Panc1 (cell line): ENCODE measurements around the gene IFT122. TPM values are rescaled to one million over a fixed set of nuclear protein-coding genes. Genes with fewer than 3 reads are reported as not detected.

ENCODE experiments used
- ATAC-seq: fragments of 200-7000 bp; cut with Tn5 transposase; 2 replicates; pipeline ENCODE4 v1.9.1; 2020; ENCODE audit warnings: mild to moderate bottlenecking, moderate library complexity
- BruUV-seq: library from RNA; stranded (reverse); fragments of 400-500 nt; replicated peaks from 2 replicates; lab custom pipeline; 2021; lab: Mats Ljungman, UMichigan
- CTCF ChIA-PET: fragments of 300-600 bp; sonication (Branson Sonifier 250); formaldehyde crosslinking; loops from one replicate; lab custom pipeline; 2022; ENCODE audit warnings: antibody characterized with exemption; lab: Charles Lee
- POLR2A ChIA-PET: fragments of 300-600 bp; sonication (Branson Sonifier 250); formaldehyde crosslinking; loops from one replicate; lab custom pipeline; 2022; ENCODE audit warnings: antibody characterized with exemption; lab: Charles Lee
- DNase-seq: peaks from one replicate; pipeline ENCODE4 v3.0.0-alpha.2; 2010; ENCODE audit warnings: low read depth, low spot score
- H3K27ac ChIP-seq: 2 replicates; pipeline ENCODE4 v1.5.1; 2011; ENCODE audit warnings: mild to moderate bottlenecking, low read length, inconsistent platforms
- H3K27me3 ChIP-seq: fragments of 200-500 bp; sonication (Bioruptor generic); 2 replicates; pipeline ENCODE4 v1.6.0; 2014; ENCODE audit warnings: low read length, inconsistent platforms; ENCODE audit not compliant: control insufficient read depth, insufficient read depth
- H3K36me3 ChIP-seq: fragments of 200-500 bp; sonication (Bioruptor generic); 2 replicates; pipeline ENCODE4 v1.5.1; 2014; ENCODE audit warnings: inconsistent platforms, mild to moderate bottlenecking, low read length, moderate library complexity; ENCODE audit not compliant: control insufficient read depth, insufficient read depth
- H3K4me1 ChIP-seq: 2 replicates; pipeline ENCODE4 v1.5.1; 2011; ENCODE audit warnings: inconsistent platforms, mild to moderate bottlenecking, low read length, moderate library complexity; ENCODE audit not compliant: control insufficient read depth, insufficient read depth
- H3K4me3 ChIP-seq, 2 experiments: 2 replicates each; pipeline ENCODE4 v1.5.1; 2011 to 2012; ENCODE audit warnings: low read depth in 2 of 2, low read length in 2 of 2, mild to moderate bottlenecking in 2 of 2, inconsistent platforms in 1 of 2, moderate library complexity in 1 of 2
- H3K9me3 ChIP-seq: fragments of 200-500 bp; sonication (Bioruptor generic); 2 replicates; pipeline ENCODE4 v1.5.1; 2014; ENCODE audit warnings: low read depth, mild to moderate bottlenecking, inconsistent platforms, low read length, moderate library complexity; ENCODE audit not compliant: control insufficient read depth, insufficient read depth
- POLR2AphosphoS5 ChIP-seq: IDR thresholded peaks from 2 replicates; pipeline ENCODE4 v1.6.1; 2012; ENCODE audit warnings: mild to moderate bottlenecking, low read depth, low read length, moderate library complexity
- SIN3A ChIP-seq: IDR thresholded peaks from 2 replicates; pipeline ENCODE4 v1.6.1; 2012; ENCODE audit warnings: low read depth, mild to moderate bottlenecking, low read length, moderate library complexity, borderline replicate concordance; ENCODE audit not compliant: insufficient read depth
- TCF7L2 ChIP-seq: IDR thresholded peaks from 2 replicates; pipeline ENCODE4 v1.6.1; 2011; ENCODE audit warnings: mild to moderate bottlenecking, low read depth, low read length, inconsistent platforms
- in situ Hi-C: cut with HindIII; loops from 2 replicates; pipeline ENCODE4 v1.10.0; 2016; ENCODE audit warnings: low sequenced_read_pairs, low pct_unique_long_range_greater_than_20kb
- intact Hi-C: fragments of 100-400 bp; cut with micrococcal nuclease; formaldehyde crosslinking; loops from one replicate; pipeline ENCODE4 v1.10.0; 2022; ENCODE audit not compliant: unreplicated experiment
- total RNA-seq: library from RNA; stranded (reverse); gene quantifications from one replicate; pipeline ENCODE4 v1.2.1, GENCODE V29; 2021; ENCODE audit not compliant: unreplicated experiment
- TF ChIP-seq, protein P1 (sequence below), 2 experiments: IDR thresholded peaks; 2 replicates each; pipeline ENCODE4 v1.6.1; 2011 to 2012; ENCODE audit warnings: low read depth in 2 of 2, control low read depth in 1 of 2, low read length in 1 of 2, mild to moderate bottlenecking in 1 of 2, moderate library complexity in 1 of 2; ENCODE audit not compliant: insufficient read depth in 1 of 2
- TF ChIP-seq, protein P2 (sequence below): fragments of 450-650 bp; IDR thresholded peaks from 2 replicates; pipeline ENCODE4 v1.5.1; 2017; ENCODE audit warnings: mild to moderate bottlenecking

IFT122 gene
- total RNA-seq, 1 experiment from 2014 or later: 52.4 TPM

GRCh38 chr3:129540776-129541516 lies 100.9 kb downstream of the IFT122 start:
- H3K27me3 ChIP-seq: no peaks in the 10 kb centered on the region
- BruUV-seq: no TSS peak
- in situ Hi-C loops (no loop called here), intact Hi-C loops (no loop called here)
- no peak overlapping the region for H3K27ac ChIP-seq
- POLR2A ChIA-PET: interaction anchor here (0.6 kb wide), 1 partner anchor 42 kb away, joined by 3 read pairs; no protein-coding TSS in a partner anchor
- H3K4me1 ChIP-seq: no peaks in the 10 kb centered on the region
- H3K9me3 ChIP-seq: no peaks in the 10 kb centered on the region
- CTCF ChIA-PET: no interaction called here
- ATAC-seq (no peak), DNase-seq (no peak)
- H3K4me3 ChIP-seq: no peak overlapping the region
- no peak for TF ChIP-seq TCF7L2
- TF ChIP-seq, protein P1, sequence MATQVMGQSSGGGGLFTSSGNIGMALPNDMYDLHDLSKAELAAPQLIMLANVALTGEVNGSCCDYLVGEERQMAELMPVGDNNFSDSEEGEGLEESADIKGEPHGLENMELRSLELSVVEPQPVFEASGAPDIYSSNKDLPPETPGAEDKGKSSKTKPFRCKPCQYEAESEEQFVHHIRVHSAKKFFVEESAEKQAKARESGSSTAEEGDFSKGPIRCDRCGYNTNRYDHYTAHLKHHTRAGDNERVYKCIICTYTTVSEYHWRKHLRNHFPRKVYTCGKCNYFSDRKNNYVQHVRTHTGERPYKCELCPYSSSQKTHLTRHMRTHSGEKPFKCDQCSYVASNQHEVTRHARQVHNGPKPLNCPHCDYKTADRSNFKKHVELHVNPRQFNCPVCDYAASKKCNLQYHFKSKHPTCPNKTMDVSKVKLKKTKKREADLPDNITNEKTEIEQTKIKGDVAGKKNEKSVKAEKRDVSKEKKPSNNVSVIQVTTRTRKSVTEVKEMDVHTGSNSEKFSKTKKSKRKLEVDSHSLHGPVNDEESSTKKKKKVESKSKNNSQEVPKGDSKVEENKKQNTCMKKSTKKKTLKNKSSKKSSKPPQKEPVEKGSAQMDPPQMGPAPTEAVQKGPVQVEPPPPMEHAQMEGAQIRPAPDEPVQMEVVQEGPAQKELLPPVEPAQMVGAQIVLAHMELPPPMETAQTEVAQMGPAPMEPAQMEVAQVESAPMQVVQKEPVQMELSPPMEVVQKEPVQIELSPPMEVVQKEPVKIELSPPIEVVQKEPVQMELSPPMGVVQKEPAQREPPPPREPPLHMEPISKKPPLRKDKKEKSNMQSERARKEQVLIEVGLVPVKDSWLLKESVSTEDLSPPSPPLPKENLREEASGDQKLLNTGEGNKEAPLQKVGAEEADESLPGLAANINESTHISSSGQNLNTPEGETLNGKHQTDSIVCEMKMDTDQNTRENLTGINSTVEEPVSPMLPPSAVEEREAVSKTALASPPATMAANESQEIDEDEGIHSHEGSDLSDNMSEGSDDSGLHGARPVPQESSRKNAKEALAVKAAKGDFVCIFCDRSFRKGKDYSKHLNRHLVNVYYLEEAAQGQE (IDR thresholded peaks at IDR 0.05; ENCODE audit: insufficient read depth in 1 of 2, low read depth in 2 of 2, low read length in 1 of 2): no peak
- no peak for TF ChIP-seq SIN3A
- TF ChIP-seq, protein P2, sequence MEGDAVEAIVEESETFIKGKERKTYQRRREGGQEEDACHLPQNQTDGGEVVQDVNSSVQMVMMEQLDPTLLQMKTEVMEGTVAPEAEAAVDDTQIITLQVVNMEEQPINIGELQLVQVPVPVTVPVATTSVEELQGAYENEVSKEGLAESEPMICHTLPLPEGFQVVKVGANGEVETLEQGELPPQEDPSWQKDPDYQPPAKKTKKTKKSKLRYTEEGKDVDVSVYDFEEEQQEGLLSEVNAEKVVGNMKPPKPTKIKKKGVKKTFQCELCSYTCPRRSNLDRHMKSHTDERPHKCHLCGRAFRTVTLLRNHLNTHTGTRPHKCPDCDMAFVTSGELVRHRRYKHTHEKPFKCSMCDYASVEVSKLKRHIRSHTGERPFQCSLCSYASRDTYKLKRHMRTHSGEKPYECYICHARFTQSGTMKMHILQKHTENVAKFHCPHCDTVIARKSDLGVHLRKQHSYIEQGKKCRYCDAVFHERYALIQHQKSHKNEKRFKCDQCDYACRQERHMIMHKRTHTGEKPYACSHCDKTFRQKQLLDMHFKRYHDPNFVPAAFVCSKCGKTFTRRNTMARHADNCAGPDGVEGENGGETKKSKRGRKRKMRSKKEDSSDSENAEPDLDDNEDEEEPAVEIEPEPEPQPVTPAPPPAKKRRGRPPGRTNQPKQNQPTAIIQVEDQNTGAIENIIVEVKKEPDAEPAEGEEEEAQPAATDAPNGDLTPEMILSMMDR: no peak
- no peak for TF ChIP-seq POLR2AphosphoS5
- H3K36me3 ChIP-seq: no peaks in the 10 kb centered on the region

DNA sequence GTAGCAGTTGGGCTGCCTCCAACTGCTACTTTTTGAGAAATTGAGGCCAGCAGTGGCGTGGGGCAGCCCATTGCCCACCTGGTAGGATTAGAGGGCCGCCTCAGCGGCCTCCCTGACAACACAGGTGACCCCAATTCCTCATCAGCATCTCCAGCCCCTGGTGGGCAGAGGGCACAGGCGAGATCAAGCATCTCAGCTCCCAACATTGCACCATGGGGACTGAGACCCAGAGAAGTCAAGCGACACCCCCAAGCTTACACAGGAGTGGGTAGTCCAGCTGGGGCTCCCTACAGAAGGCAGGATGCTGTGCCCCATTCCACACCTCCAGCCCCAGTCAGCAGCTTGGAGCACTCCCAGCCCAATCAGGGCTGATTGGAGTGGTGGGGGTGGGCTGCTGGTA lies 102.7 kb downstream of the IFT122 start:
- ChIA-PET POLR2A (no interaction called here), CTCF (no interaction called here)
- H3K4me3 ChIP-seq: no peak overlapping the region
- no peaks in the 10 kb centered on the region for H3K36me3 ChIP-seq
- no peak for DNase-seq
- intact Hi-C loops (no loop called here), in situ Hi-C loops (no loop called here)
- TF ChIP-seq, protein P1 (IDR thresholded peaks at IDR 0.05; ENCODE audit: insufficient read depth in 1 of 2, low read depth in 2 of 2, low read length in 1 of 2): no peak
- TF ChIP-seq, protein P2: no peak
- TF ChIP-seq SIN3A (no peak), TCF7L2 (no peak), POLR2AphosphoS5 (no peak)
- no peaks in the 10 kb centered on the region for H3K27me3 ChIP-seq
- no peak for ATAC-seq
- no peaks in the 10 kb centered on the region for H3K4me1 ChIP-seq
- no TSS peak for BruUV-seq
- no peaks in the 10 kb centered on the region for H3K9me3 ChIP-seq
- H3K27ac ChIP-seq: no peak overlapping the region
